Fibroblast of lung (primary cell): ENCODE measurements around the gene PLCH2.

Experiments used
- CTCF ChIP-seq, 2 donors: IDR thresholded peaks in 1 of 2; conservative IDR thresholded peaks in 1 of 2; 1 replicate in 1 of 2; 2 replicates in 1 of 2; pipeline ENCODE4 v1.5.1; 2011 to 2012; ENCODE audit warnings: low read length in 2 of 2, control low read depth in 1 of 2, inconsistent platforms in 1 of 2, low read depth in 1 of 2, mild to moderate bottlenecking in 1 of 2
- EZH2 ChIP-seq: IDR thresholded peaks from 2 replicates; pipeline ENCODE4 v1.5.1; 2012; ENCODE audit warnings: low read length, control low read depth, mild to moderate bottlenecking; ENCODE audit errors: missing control alignments

- TF ChIP-seq CTCF (conservative IDR thresholded peaks at IDR 0.05 in 1 of 2, IDR thresholded peaks at IDR 0.05 in 1 of 2; ENCODE audit: low read depth in 1 of 2, low read length in 2 of 2): no peak
- no peak for TF ChIP-seq EZH2
Observed at GRCh38 chr1:2465371-2466269, 10.5 kb upstream of the PLCH2 start.
